Activated CD4-positive, alpha-beta memory T cell treated with anti-CD3 and anti-CD28 coated beads, Interleukin-2, amount 10 ng/mL, durations not matched to agents 7 days and 5 days (primary cell): ENCODE results near the gene EFNA3. TPM values are rescaled to one million over a fixed set of nuclear protein-coding genes. Genes with fewer than 3 reads are reported as not detected.

Source experiments
- CTCF ChIA-PET: fragments of 350-600 bp; sonication (Branson Sonifier 250); formaldehyde crosslinking; loops from one replicate; lab custom pipeline; 2021; ENCODE audit warnings: antibody characterized with exemption, inconsistent platforms; lab: Charles Lee
- POLR2A ChIA-PET: fragments of 350-600 bp; sonication (Branson Sonifier 250); formaldehyde crosslinking; loops from one replicate; lab custom pipeline; 2021; ENCODE audit warnings: antibody characterized with exemption; lab: Charles Lee
- DNase-seq: peaks from one replicate; pipeline ENCODE4 v3.0.0-alpha.2; 2020
- H3K27ac Mint-ChIP-seq: one replicate; pipeline ENCODE4 v1.8.0; 2021; ENCODE audit warnings: mild to moderate bottlenecking, mixed read lengths
- H3K27me3 Mint-ChIP-seq: one replicate; pipeline ENCODE4 v1.8.0; 2021; ENCODE audit warnings: mixed read lengths
- H3K36me3 Mint-ChIP-seq: one replicate; pipeline ENCODE4 v1.8.0; 2021; ENCODE audit warnings: low read depth, mixed read lengths
- H3K4me1 Mint-ChIP-seq: one replicate; pipeline ENCODE4 v1.8.0; 2021; ENCODE audit warnings: mixed read lengths
- H3K4me3 Mint-ChIP-seq: one replicate; pipeline ENCODE4 v1.8.0; 2021; ENCODE audit warnings: mild to moderate bottlenecking, mixed read lengths
- H3K9me3 Mint-ChIP-seq: one replicate; pipeline ENCODE4 v1.8.0; 2021; ENCODE audit warnings: mixed read lengths
- total RNA-seq, 2 experiments: library from RNA; stranded (reverse); gene quantifications; one replicate each; pipeline ENCODE4 v1.2.3, GENCODE V29; 2021

The EFNA3 gene
- total RNA-seq, 2 experiments from 2014 or later = 3.9 to 4.9 TPM

DNA sequence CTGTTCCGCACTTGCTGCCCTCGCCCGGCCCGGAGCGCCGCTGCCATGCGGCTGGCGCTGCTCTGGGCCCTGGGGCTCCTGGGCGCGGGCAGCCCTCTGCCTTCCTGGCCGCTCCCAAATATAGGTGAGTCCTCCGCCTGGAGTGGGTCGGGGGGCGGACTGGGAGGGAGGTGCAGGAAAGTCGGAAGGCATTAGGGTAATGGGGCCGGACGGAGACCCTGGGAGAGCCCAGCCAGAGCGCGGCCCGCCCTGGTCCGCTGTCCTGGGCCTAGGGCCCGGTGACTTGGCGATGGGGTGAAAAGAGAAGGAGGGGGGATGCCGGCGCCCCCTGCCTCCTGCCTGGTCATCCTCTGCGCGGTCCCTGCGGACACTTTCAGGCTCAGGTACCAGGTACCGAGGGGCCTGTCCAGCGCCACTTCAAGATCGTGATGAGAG, 27.3 kb upstream of the EFNA3 start:
- POLR2A ChIA-PET = interaction anchor here (0.8 to 2.2 kb wide), 11 partner anchors 8 to 143 kb away, joined by 3 to 9 read pairs (median 4); partner anchors contain the start of genes CKS1B, FLAD1 and PMVK

DNA sequence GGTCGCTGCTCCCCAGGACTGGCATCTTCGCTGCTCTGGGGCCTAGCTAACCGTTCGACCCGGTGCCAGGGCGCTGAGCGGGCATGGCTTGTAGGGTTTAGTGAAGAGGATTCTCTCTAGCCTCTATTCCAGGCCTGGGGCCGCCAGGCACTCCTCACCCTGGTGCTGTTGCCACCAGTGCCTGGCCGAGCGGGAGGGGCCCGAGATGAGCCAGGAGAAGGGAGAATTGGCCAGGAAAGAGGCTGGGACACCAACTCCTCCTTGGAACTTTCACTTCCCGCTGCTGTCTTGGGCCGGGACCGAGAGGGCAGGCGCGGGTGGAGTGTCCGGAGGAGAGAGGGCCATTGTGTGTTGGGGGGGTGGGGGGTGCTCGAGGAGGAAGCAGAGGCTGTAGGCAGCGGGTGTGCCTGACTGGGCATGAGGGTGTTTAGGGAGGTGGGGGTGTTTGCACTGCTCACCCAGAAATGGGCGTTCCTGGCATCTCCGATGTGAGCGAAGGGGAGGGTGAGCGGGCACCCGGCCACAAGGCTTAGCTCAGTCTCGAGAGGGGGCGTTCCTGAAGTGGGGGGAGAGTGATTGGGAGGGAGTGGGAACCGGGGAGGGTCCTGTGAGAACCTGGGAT, 26.7 kb upstream of the EFNA3 start:
- Mint-ChIP-seq H3K9me3 (no peaks in the 10 kb centered on the region), H3K27ac (peak overlapping the region; percentile 68), H3K4me3 (peak overlapping the region; percentile 84), H3K4me1 (peaks cover 30% of the 10 kb centered on the region), H3K36me3 (peaks cover 12% of the 10 kb centered on the region), H3K27me3 (no peaks in the 10 kb centered on the region)
- DNase-seq = peak; percentile 54
- ChIA-PET CTCF (interaction anchor here (0.9 to 6.4 kb wide), 10 partner anchors 10 to 121 kb away, joined by 3 to 65 read pairs (median 10); partner anchors contain the start of genes EFNA4, KRTCAP2 and PMVK), POLR2A (interaction anchor here (0.8 to 2.2 kb wide), 10 partner anchors 8 to 143 kb away, joined by 3 to 9 read pairs (median 4); partner anchors contain the start of genes FLAD1 and PMVK)

More for the DNA sequence above, 27.3 kb upstream of the EFNA3 start:
- Mint-ChIP-seq H3K27me3 (no peaks in the 10 kb centered on the region), H3K9me3 (no peaks in the 10 kb centered on the region), H3K4me1 (peaks cover 30% of the 10 kb centered on the region), H3K27ac (peak overlapping the region; percentile 68), H3K36me3 (peaks cover 9% of the 10 kb centered on the region), H3K4me3 (peak overlapping the region; percentile 84)
- CTCF ChIA-PET = interaction anchor here (0.6 to 6.4 kb wide), 24 partner anchors 10 to 491 kb away, joined by 3 to 65 read pairs (median 4); partner anchors contain the start of genes EFNA4, FLAD1, KRTCAP2 and PMVK
- no peak for DNase-seq

DNA sequence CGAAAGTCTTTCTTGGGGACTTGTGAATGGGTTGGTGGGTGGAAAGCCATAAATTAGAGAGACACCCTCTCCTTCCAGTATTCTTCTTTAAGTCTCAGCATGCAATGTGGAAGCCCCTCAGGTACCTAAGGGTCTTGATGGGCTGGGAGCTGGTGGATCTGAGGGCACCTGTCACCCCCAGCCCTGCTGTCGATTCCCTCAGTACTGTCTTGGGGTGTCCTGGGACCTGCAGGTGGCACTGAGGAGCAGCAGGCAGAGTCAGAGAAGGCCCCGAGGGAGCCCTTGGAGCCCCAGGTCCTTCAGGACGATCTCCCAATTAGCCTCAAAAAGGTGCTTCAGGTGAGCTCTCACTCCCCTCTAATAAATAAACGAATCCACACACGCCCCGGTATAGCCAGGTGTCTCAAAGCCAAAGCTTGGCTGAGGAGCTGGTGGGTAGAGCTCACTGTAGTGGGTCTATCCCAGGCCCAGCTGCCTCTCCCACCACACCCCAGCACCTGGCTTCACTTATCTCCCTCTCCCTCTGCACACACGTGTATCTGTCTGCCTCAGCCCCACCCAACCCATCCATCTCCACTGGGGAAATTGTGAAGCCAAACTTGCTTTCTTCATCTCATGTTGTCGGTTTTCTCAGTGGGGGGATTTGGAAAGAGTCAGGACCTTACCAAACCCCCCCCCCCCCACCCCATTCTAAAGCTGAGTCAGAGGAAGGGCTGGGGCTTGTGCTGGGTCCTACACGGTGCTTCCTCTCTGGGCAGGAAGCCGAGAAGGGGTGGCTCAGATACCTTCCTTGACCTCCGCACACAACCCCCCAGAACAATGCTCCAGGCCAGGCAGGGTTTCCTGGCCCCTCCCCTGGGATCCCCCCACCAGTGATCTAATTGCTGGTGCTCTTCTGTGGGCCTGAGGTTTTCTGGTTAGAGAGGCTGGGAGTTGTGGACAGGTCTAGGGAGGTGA, 25.9 kb upstream of the EFNA3 start:
- Mint-ChIP-seq H3K4me3 (peak overlapping the region; percentile 84), H3K4me1 (peaks cover 30% of the 10 kb centered on the region), H3K36me3 (peaks cover 12% of the 10 kb centered on the region), H3K9me3 (no peaks in the 10 kb centered on the region), H3K27ac (peak overlapping the region; percentile 84), H3K27me3 (no peaks in the 10 kb centered on the region)
- POLR2A ChIA-PET = interaction anchor here (0.8 to 2.4 kb wide), 9 partner anchors 8 to 142 kb away, joined by 3 to 9 read pairs (median 4); partner anchors contain the start of genes CKS1B and PMVK
- CTCF ChIA-PET = interaction anchor here (0.7 to 6.4 kb wide), 11 partner anchors 9 to 120 kb away, joined by 3 to 65 read pairs (median 4); partner anchors contain the start of genes EFNA4, FLAD1, KRTCAP2 and PMVK
- peak; percentile 42 for DNase-seq

DNA sequence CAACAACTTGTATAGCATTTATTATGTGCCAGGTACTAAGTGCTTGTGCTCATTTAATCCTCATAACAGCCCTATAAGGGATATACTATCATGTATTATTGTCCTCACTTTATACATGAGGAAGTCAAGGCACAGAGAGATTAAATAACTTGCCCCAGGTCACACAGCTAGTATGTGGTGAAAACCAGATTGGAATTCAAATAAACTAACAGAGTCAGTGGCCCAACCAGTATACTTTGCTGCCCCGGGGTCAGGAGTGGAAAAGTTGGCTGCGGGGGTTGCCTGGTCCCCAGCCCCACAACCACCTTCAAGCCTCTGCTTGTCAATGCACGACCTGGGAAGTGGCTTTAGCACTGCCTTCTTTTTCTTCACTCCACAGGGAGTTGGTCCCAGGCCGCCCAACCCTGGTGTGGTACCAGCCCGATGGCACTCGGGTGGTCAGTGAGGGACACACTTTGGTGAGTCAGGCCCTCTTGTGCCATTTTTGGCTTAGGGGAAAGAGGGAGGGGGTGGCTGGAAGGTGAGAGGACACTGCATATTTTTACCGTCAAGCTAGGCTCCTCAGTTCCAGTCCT, 25.0 kb upstream of the EFNA3 start:
- Mint-ChIP-seq H3K4me1 (peaks cover 30% of the 10 kb centered on the region), H3K27me3 (no peaks in the 10 kb centered on the region), H3K36me3 (peaks cover 15% of the 10 kb centered on the region), H3K4me3 (peak overlapping the region; percentile 84), H3K27ac (peak overlapping the region; percentile 84), H3K9me3 (no peaks in the 10 kb centered on the region)
- DNase-seq = no peak
- ChIA-PET POLR2A (interaction anchor here (2.1 to 2.4 kb wide), 2 partner anchors 80 to 117 kb away, joined by 5 to 9 read pairs; partner anchors contain the start of genes CKS1B and PMVK), CTCF (interaction anchor here (1.0 to 8.3 kb wide), 9 partner anchors 8 to 117 kb away, joined by 4 to 107 read pairs (median 5); partner anchors contain the start of genes EFNA4, FLAD1 and PMVK)

DNA sequence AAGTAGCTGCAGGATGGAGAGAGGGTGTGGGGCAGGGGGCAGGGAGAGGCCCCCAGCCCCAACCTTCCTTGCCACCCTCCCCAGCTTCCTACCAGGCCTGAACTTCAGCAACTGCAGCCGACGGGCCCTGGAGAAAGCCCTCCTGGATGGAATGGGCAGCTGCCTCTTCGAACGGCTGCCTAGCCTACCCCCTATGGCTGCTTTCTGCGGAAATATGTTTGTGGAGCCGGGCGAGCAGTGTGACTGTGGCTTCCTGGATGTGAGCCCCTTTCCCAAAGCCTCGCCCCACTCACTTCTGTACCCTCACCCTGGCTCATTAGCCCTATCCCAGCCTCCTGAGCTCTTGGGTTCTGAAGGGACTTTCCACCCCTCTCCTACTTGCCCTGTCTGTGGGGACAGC, 21.5 kb upstream of the EFNA3 start:
- DNase-seq = no peak
- H3K9me3 Mint-ChIP-seq = no peaks in the 10 kb centered on the region
- no peaks in the 10 kb centered on the region for H3K27me3 Mint-ChIP-seq
- H3K4me3 Mint-ChIP-seq = no peak overlapping the region
- peaks cover 19% of the 10 kb centered on the region for H3K36me3 Mint-ChIP-seq
- H3K4me1 Mint-ChIP-seq = peaks cover 26% of the 10 kb centered on the region
- POLR2A ChIA-PET = interaction anchor here (1.2 to 2.0 kb wide), 2 partner anchors 12 to 74 kb away, joined by 4 to 5 read pairs; partner anchors contain the start of gene FLAD1
- H3K27ac Mint-ChIP-seq = no peak overlapping the region
- CTCF ChIA-PET = interaction anchor here (1.5 to 12.1 kb wide), 3 partner anchors 14 to 35 kb away, joined by 3 to 121 read pairs (median 107); no protein-coding TSS in a partner anchor

DNA sequence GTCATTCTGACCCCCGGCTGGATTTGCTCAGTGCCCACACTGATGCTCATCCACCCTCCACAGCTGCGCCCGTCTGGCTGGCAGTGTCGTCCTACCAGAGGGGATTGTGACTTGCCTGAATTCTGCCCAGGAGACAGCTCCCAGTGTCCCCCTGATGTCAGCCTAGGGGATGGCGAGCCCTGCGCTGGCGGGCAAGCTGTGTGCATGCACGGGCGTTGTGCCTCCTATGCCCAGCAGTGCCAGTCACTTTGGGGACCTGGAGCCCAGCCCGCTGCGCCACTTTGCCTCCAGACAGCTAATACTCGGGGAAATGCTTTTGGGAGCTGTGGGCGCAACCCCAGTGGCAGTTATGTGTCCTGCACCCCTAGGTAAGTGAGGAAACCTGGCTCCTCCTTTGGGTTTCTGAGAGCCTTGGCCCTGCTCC, 20.8 kb upstream of the EFNA3 start:
- Mint-ChIP-seq H3K36me3 (peaks cover 19% of the 10 kb centered on the region), H3K27ac (no peak overlapping the region), H3K4me3 (no peak overlapping the region), H3K9me3 (no peaks in the 10 kb centered on the region), H3K4me1 (peaks cover 24% of the 10 kb centered on the region), H3K27me3 (no peaks in the 10 kb centered on the region)
- ChIA-PET POLR2A (interaction anchor here (2.0 kb wide), 1 partner anchor 13 kb away, joined by 5 read pairs; no protein-coding TSS in a partner anchor), CTCF (interaction anchor here (8.3 to 12.1 kb wide), 2 partner anchors 15 to 27 kb away, joined by 107 to 121 read pairs; no protein-coding TSS in a partner anchor)
- DNase-seq = no peak

DNA sequence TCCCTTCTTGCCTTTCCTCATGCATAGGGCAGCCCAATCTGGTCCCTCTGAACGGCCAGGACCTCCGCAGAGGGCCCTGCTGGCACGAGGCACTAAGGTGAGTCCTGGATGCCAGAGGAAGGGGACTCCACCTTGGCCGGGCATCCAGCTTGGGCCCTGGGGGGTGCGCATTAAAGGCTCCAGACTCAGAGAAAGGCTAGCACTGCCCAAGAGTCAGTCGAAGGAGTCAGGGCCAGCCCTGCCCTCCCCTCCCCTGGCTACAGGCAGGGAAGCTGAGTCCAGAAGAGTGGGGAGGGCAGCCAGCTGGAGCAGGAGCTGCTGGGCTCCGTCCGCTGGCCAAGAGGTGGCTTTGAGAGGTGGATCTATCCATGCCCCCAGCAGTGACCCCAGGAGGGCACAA, 17.9 kb upstream of the EFNA3 start:
- no peaks in the 10 kb centered on the region for H3K27me3 Mint-ChIP-seq
- ChIA-PET POLR2A (interaction anchor here (1.1 to 1.4 kb wide), 3 partner anchors 8 to 67 kb away, joined by 3 to 4 read pairs (median 4); partner anchors contain the start of gene EFNA3), CTCF (interaction anchor here (1.3 to 12.1 kb wide), 10 partner anchors 9 to 67 kb away, joined by 3 to 121 read pairs (median 6); partner anchors contain the start of genes ADAM15, EFNA3 and LENEP)
- H3K36me3 Mint-ChIP-seq = peaks cover 16% of the 10 kb centered on the region
- H3K4me1 Mint-ChIP-seq = peaks cover 30% of the 10 kb centered on the region
- no peaks in the 10 kb centered on the region for H3K9me3 Mint-ChIP-seq
- DNase-seq = no peak
- no peak overlapping the region for H3K27ac Mint-ChIP-seq
- H3K4me3 Mint-ChIP-seq = no peak overlapping the region

DNA sequence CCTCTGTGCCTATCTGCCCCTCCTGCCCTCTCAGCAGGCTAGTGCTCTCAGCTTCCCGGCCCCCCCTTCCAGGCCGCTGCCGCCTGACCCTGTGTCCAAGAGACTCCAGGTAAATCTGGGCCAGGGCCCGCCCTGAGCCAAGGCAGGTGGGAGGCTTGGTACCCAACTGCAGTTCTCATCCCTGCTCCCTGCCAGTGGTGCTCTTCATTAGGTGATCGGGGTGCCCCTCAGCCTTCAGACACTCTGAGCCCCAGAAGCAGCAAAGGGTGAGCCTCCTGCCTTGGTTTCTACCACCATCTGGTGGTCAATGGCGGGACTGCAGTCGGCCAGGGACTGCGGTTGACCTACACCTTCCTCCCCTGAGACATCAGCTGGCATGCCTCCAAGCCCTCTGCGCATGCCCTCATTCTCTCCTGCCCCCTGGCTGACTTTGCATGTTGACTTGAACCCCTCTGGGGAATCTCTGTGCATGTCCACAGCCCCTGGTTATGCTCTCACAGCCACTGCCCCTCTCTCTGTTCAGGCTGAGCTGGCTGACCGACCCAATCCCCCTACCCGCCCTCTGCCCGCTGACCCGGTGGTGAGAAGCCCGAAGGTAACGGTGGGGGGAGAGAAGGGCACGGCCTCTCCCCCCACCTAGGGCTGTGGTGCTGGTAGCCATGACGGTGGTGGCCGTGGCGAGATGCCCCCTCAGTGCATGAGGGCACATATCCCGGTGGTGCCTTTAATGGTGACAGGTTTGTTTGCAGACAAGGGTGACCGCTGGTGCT, 17.1 kb upstream of the EFNA3 start:
- Mint-ChIP-seq H3K27ac (peak overlapping the region; percentile 28), H3K4me1 (peaks cover 35% of the 10 kb centered on the region), H3K36me3 (peaks cover 7% of the 10 kb centered on the region), H3K9me3 (no peaks in the 10 kb centered on the region), H3K4me3 (peak overlapping the region; percentile 32), H3K27me3 (no peaks in the 10 kb centered on the region)
- POLR2A ChIA-PET = interaction anchor here (0.8 to 1.4 kb wide), 8 partner anchors 9 to 126 kb away, joined by 3 to 4 read pairs (median 4); partner anchors contain the start of gene EFNA3
- peak; percentile 95 for DNase-seq
- CTCF ChIA-PET = interaction anchor here (0.5 to 12.1 kb wide), 21 partner anchors 10 to 494 kb away, joined by 3 to 121 read pairs (median 4); partner anchors contain the start of genes ADAM15, CHRNB2, EFNA3 and FLAD1

DNA sequence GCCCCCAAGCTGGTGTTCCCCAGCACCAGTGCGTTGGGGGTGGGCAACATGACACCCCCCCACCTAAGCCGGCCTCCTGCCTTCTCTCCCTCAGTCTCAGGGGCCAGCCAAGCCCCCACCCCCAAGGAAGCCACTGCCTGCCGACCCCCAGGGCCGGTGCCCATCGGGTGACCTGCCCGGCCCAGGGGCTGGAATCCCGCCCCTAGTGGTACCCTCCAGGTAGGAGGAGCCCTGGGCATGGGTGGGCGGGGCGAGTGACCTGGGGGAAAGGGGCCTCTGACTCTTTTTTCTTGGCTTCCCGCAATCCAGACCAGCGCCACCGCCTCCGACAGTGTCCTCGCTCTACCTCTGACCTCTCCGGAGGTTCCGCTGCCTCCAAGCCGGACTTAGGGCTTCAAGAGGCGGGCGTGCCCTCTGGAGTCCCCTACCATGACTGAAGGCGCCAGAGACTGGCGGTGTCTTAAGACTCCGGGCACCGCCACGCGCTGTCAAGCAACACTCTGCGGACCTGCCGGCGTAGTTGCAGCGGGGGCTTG, 16.4 kb upstream of the EFNA3 start:
- H3K36me3 Mint-ChIP-seq = peaks cover 10% of the 10 kb centered on the region
- no peaks in the 10 kb centered on the region for H3K27me3 Mint-ChIP-seq
- no peak overlapping the region for H3K4me3 Mint-ChIP-seq
- ChIA-PET CTCF (interaction anchor here (0.5 to 12.1 kb wide), 23 partner anchors 9 to 495 kb away, joined by 3 to 121 read pairs (median 4); partner anchors contain the start of genes ADAM15, CHRNB2, EFNA3 and FLAD1), POLR2A (interaction anchor here (0.8 to 3.6 kb wide), 8 partner anchors 10 to 127 kb away, joined by 3 to 22 read pairs (median 3); partner anchors contain the start of gene EFNA3)
- no peaks in the 10 kb centered on the region for H3K9me3 Mint-ChIP-seq
- DNase-seq = no peak
- H3K4me1 Mint-ChIP-seq = peaks cover 35% of the 10 kb centered on the region
- H3K27ac Mint-ChIP-seq = no peak overlapping the region

DNA sequence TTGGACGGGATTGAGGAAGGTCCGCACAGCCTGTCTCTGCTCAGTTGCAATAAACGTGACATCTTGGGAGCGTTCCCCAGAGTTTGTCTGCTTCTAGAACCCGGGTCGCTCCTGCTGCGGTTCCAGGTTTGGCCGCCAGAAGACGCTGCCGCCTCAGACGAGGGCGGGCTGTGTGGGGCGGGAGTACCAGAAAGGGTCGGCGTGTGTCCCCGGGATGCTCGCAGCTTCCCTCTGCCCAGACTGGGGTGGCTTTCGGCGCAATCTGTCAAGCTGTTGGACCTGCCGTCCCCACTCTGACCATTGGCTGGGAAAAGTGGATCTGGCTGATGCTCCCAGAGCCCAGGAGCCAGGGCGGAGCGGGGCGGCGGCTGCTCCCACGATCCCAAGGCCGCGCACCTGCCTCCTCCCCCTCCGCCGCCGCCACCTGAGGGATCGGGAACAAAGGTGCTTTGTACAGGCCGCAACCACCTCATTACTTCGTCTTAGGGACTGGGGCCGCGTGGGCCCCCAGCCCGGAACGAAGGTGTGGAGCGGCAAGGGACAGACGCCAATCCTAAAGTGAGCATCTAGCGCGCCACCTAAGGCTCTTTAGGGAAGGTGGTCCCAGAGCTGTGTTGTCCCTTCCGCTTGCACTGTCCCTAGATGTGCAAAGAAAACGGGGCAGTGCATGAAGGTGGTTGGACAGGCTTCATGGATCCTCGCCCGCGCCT, 15.8 kb upstream of the EFNA3 start:
- Mint-ChIP-seq H3K4me3 (peak overlapping the region; percentile 69), H3K9me3 (no peaks in the 10 kb centered on the region), H3K4me1 (peaks cover 35% of the 10 kb centered on the region), H3K36me3 (peaks cover 11% of the 10 kb centered on the region), H3K27me3 (no peaks in the 10 kb centered on the region), H3K27ac (peak overlapping the region; percentile 8)
- ChIA-PET POLR2A (interaction anchor here (0.6 to 3.6 kb wide), 6 partner anchors 11 to 126 kb away, joined by 3 to 22 read pairs (median 3); partner anchors contain the start of genes EFNA3 and PMVK), CTCF (interaction anchor here (0.7 to 12.1 kb wide), 4 partner anchors 11 to 22 kb away, joined by 3 to 121 read pairs (median 34); partner anchors contain the start of gene ADAM15)
- DNase-seq = peak; percentile 86
